HG03571 (cell line): ENCODE measurements around the gene RRP9.

Experiments used
- ATAC-seq: cut with Tn5 transposase; IDR thresholded peaks from one replicate; pipeline ENCODE4 v1.9.1; 2021; ENCODE audit not compliant: unreplicated experiment

The RRP9 gene

DNA sequence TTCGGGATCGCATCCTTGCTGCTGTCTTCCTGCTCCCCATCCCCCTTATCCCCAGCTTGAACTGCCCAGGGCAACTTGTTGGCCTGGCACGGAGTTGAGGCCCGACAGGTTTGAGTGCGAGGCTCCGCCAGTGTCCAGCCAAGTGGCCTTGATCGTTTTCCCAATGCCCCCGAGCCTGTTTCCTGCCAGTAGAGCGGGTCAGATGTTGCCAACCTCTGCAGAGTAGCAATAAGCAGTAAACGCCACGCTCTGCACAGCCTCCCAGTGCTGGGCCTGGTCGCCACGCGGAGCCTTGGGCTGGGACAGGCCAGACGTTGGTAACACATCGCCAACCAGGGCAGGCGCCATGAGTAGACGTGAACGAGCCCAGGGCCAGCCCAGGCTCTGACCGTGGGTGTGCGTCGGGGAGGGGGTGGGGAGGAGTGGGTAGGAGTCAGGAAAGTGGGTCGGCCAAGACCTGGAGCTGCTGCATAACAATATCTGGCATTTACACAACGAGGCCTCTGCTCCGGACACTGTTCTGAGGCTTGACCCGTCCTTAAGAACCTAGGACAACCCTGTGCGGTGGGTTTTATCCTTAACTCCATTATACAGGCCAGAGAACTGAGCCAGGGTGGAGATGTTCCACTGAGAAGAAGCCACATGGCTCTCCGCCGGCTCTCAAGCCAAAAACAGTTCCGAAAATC is 32.7 kb upstream of the RRP9 start:
- ATAC-seq, result no peak

DNA sequence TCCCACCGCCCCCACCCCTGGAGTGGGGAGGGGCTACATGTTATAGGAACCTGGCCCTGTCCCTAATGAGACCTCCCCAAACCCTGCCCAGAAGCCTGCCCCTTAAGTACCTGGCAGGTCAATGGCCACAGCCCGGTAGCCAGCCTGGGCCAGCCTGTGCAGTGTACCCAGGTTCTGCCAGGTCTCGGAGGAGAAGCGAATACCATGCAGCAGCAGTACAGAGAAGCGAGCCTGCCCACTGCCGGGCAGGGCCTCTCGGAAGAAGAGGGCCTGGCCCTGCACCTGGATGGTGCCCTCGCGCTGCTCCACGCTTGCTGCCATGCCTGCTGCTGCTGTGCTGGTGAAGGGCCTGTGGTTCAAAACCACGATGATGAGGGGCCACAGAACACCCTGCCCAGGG is 29.6 kb upstream of the RRP9 start:
- ATAC-seq, result no peak

GRCh38 chr3:51970606-51971300 is 29.0 kb upstream of the RRP9 start:
- no peak for ATAC-seq

DNA sequence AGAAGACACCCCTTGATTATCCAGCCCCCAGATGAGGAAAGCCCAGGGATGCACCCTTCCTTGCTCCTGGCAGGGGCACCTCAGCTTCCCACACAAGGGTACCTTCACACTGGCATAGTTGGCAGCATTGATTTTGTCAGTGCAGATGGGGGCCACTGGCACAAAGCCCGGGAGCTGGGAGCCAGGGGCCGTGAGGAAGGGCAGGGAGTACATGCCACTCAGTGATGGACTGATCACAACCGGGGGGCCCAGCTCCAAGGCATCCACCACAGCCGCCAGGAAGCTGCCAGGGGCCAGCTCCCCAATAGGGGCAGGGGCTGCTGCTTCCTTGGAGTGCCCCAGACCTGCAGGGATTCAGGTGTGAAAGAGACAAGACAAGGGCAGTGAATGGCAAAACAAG is 28.1 kb upstream of the RRP9 start:
- no peak for ATAC-seq

DNA sequence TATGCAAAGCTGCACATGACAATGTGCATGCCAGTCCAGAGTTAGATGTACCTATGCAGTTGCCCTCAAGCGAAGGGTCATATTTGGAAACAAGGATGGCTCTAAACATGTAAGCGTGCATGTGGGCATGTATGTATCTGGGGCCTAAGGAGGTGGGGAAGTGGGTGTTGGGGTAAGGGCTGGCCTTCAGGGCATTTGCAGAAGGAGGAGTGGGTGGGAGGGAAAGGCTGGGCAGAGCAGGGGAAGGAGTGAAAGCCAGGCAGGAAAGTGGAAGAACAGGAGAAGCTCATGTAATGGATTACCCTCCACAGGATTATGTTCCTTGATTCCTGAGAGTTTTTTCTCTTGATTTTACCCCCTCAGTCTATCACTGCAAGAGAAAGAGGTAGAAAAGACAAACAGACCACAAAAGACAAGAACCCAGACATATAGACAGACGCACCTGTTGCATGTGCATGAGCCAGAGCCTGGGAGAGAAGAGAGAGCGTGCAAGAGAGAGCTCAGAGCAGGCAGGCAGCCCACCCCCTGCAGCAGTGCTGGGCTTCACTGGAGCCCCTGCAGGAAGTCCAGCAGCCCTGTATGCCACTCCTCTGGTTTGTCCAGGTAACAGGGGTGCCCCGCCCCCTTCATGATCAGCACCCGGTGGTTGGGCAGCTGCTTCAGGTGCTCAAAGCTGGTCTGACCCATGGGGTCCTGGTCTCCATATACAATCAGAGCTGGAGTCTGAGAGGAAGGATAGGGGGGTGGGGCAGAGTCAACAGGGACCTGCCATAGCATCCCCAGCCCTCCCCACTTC is 27.4 kb upstream of the RRP9 start:
- ATAC-seq, result no peak

DNA sequence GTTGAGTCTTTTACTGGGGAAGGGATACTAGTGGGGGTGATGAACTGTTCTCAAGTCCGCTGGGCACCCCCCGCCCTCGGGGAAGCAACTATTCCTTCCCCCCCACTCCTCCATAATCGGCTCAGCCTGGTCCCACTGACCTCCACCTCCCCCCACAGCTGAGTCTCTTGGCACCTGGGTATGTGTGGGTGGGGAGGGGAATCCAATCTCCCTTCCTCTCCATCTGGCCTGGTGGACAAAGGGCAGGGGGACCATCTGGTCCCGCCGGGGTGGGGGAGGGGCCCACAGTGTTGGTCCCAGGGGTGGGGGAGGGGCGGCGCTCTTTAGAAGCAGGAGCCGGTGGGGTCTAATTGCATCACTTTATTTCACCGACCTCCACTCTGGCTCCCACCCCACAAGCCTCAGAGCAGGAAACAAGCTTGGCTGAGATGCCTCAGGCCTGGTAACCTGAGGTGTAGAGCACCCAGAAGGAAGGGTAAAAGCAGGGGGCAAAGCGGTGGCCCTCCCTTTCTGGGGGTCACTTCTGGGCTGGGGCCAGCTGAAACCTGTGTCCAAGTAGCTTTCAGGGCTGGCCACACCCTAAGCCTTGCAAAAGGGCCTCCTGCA is 26.6 kb upstream of the RRP9 start:
- no peak for ATAC-seq

GRCh38 chr3:51967384-51968169 is 25.9 kb upstream of the RRP9 start, which contains the start of gene PCBP4:
PCBP4 (minus strand) TSS chr3:51967454; CDS start chr3:51961240, 6,214 bp downstream.
- peak; percentile 43 for ATAC-seq

DNA sequence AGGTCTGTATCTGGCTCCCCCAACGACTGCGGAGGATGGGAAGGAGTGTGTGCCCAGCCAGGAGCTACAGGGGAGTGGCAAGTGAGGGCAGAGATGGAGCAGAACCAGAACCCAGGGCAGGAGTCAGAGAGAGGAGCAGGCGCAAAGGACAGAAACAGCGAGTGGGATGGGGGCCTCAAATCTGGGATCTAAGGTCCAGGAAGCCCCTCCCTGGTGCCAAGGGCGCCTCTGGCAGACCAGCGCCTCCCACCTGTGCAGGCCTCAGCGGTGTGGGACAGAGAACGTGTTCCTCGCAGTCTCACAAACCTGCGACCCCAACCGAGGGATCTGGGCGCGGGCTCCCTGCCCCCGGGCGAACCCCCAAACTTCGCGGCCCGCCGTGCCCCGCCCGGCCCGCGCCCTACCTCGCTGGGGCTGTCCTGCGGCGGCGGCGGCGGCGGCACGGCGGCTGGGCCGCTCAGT is 25.2 kb upstream of the RRP9 start:
- no peak for ATAC-seq

GRCh38 chr3:51966486-51966885 is 24.8 kb upstream of the RRP9 start:
- no peak for ATAC-seq

- no peak for ATAC-seq
These were observed 24.3 kb upstream of the RRP9 start for GRCh38 chr3:51966016-51966415.

DNA sequence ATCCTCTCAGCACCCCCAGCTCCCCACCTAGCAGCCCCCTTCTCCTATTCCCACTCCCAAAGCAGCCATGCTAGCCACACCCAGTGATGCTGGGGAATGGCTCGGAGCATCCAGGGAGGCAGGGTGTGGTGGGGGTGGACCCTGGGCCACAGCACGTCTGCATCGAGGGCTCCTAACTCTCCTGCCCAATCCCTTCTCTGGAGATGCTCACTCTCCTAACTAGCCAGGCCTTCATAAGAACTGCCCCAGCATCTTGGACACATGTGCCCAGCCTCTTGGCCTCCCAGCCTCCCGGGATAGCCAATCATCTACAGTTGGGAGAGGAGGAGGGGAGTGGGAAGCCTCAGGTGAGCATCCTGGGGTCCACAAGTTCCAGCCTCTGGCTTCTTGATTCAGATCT is 22.8 kb upstream of the RRP9 start:
- ATAC-seq, result no peak

DNA sequence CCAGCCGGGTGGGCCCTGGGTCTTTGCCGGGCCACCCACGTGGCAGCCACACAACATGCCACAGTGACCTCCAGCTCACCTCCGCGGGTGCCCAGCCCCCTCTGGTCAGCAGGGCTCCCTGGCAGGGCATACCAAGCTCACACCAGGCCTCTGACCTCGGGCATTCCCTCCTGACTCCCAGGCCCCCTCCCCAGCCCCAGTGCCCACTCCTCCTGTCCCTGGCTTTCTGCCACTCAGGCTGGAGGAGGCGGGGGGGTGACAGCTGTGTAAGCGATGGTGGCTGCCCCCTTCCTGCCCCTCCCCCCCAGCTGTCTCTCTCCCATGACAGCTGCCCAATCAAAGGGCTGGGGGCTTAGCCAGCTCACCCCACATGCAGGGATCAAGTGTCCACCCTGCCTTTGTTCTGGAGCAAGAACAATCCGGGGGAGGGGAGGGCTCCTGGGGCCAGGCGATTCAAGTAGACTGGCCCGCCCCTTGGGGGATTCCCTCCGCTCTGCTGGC is 22.3 kb upstream of the RRP9 start:
- no peak for ATAC-seq

DNA sequence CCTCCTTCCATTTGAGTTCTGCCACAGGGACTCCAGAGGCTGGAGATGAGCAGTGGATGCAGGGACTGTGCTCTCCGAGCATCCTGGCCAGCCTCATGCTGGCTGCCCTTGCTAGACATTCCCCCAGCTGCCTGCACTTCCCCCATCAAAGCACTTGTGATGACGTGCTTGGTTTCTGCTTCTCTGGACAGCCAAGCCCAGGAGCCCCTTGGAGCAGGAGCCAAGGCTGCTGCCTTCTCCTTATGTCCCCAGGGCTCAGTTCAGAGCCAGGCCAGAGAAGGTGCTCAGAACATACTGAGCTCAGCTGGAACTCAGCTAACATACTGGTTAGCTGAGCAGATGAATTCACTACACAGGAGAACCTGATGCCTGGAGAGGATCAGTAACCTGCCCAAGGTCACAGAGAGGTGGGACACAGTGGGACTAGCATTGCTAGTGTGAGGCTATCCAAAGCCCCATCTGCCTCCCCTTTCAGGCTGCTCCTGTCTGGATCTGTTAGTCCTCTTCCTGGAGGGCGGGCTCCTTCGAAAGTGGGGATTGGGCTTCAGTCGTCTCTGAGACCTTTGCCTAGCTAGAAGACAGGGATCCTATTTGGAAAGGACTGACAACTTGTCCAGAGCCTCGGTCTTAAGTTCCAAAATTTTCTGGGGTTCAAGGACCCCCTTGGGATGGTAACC is 21.3 kb upstream of the RRP9 start:
- no peak for ATAC-seq

- ATAC-seq, result no peak
These were observed 20.2 kb upstream of the RRP9 start for GRCh38 chr3:51961602-51962569.

DNA sequence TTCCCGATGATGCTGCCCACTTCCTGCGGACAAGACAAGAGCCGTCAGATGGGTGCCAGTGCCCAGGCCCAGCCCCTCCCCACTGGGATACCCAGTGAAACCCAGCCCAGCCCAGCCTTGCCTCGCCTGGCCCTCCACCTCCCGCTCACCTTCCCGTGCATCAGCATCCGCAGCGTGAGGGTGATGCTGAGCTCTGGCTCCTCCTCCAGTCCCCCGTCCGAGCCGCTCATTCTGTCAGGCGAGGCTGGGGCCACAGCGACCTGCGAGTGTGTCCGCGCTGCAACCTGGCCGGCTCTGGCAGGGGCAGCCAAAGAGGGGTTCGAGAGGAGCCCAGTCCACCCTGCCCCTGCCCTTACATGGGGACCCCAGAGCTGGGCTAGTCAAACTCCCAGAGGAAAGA is 19.3 kb upstream of the RRP9 start:
- no peak for ATAC-seq

GRCh38 chr3:51960386-51960785 is 18.7 kb upstream of the RRP9 start:
- ATAC-seq, result no peak

DNA sequence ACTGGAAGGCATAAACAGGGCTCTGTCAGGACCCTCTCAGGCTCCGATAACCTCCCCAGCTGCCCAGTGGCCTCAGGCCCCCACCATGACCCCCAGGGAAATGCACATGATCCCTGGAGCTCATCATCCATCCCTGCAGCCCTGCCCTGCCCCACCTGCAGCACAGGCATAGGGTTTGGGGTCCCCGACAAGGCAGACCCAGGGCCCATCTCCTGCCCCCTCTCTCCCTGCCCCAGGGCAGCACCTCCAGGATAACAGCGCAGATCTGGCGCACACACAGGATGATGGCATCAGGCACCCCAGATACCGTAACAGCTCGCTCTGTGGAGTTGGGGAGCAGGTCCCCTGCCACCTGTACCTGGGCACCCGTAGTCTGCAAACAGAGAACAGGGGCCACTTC is 17.9 kb upstream of the RRP9 start:
- ATAC-seq, result no peak

DNA sequence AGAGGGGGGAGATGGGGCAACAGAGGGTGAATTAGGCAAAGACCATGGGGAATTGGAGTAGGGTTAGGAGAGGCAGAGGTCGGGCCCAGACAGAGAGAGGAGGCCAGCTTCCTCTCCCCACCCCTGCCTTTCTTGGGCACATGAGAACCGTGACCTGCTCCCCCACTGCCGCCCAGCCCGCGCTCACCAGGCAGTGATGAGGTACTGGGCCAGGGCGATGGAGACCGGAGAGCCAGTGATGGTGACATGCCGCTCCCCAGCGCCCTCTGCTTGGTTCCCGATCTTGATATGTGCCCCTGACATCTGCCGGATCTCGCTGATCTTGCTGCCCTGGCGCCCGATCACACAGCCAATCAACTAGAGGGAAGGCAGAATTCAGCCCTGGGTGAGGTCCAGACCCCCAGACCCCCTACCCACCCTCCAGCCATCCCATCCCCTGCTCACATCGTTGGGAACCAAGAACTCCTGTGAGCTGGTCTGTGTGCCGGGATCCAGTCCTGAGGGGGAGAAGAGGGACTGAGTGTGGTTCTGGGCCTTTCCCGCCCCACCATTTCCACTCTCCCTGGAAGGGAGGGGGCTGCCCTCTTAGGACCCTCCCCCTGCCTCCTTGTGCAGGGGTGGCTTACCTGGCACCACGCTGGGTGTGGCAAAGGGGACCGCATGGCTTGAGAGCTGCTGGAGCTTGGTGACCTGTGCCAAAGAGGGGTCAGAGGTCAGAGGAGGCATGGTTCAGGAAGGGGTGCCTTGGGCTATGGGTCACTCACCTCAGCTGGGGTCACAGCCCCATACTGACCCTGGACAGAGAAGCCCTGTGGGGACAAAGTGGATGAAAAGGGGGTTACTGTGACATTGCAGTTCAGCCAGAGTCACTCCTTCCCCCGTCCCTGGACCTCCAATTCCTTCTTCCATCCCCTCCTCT is 17.2 kb upstream of the RRP9 start:
- no peak for ATAC-seq
